Ascending aorta (tissue), 2 donors: ENCODE data around the gene APOL2. TPM values are rescaled to one million over a fixed set of nuclear protein-coding genes. Genes with fewer than 3 reads are reported as not detected.
"Not testable (repeated sequence)": the region's sequence is repeated elsewhere in the genome, so short reads cannot be mapped to it uniquely, and the experiment has no call there.

Experiments used
- DNase-seq, 2 donors: peaks; one replicate each; pipeline ENCODE4 v3.0.0-alpha.2; 2019; ENCODE audit warnings: low spot score in 2 of 2
- H3K27ac ChIP-seq, 2 donors: fragments of 200-600 bp; sonication (generic); one replicate each; pipeline ENCODE4 v1.5.1; 2016 to 2017; ENCODE audit warnings: mild to moderate bottlenecking in 1 of 2
- H3K27me3 ChIP-seq: fragments of 200-600 bp; sonication (generic); one replicate; pipeline ENCODE4 v1.5.1; 2017
- H3K36me3 ChIP-seq, 2 donors: fragments of 200-600 bp; sonication (generic); one replicate each; pipeline ENCODE4 v1.5.1; 2016
- H3K4me1 ChIP-seq, 2 donors: fragments of 200-600 bp; sonication (generic); one replicate each; pipeline ENCODE4 v1.5.1; 2016 to 2017; ENCODE audit warnings: mild to moderate bottlenecking in 1 of 2
- H3K4me3 ChIP-seq, 2 donors: fragments of 200-600 bp; sonication (generic); one replicate each; pipeline ENCODE4 v1.5.1; 2016 to 2017; ENCODE audit warnings: mild to moderate bottlenecking in 1 of 2
- H3K9me3 ChIP-seq, 2 donors: fragments of 200-600 bp; sonication (generic); one replicate each; pipeline ENCODE4 v1.5.1; 2016
- intact Hi-C: fragments of 100-400 bp; cut with DNase I; formaldehyde crosslinking; loops from one replicate; pipeline ENCODE4 v1.15.1; 2023
- total RNA-seq: library from RNA; depleted of rRNA; stranded (reverse); fragments of >200 nt; gene quantifications from one replicate; pipeline ENCODE4 v1.1.0, GENCODE V29; 2016
- TF ChIP-seq, protein P1 (sequence below), 3 experiments: fragments of 200-600 bp in 2 of 3; fragments of 450-650 bp in 1 of 3; sonication (generic) in 2 of 3; IDR thresholded peaks; one replicate each; pipeline ENCODE4 v1.5.1; 2016 to 2019; ENCODE audit warnings: antibody characterized with exemption in 3 of 3, mild to moderate bottlenecking in 1 of 3, moderate library complexity in 1 of 3

Gene APOL2
- total RNA-seq, 1 donor from 2014 or later, result 34.3 TPM

DNA sequence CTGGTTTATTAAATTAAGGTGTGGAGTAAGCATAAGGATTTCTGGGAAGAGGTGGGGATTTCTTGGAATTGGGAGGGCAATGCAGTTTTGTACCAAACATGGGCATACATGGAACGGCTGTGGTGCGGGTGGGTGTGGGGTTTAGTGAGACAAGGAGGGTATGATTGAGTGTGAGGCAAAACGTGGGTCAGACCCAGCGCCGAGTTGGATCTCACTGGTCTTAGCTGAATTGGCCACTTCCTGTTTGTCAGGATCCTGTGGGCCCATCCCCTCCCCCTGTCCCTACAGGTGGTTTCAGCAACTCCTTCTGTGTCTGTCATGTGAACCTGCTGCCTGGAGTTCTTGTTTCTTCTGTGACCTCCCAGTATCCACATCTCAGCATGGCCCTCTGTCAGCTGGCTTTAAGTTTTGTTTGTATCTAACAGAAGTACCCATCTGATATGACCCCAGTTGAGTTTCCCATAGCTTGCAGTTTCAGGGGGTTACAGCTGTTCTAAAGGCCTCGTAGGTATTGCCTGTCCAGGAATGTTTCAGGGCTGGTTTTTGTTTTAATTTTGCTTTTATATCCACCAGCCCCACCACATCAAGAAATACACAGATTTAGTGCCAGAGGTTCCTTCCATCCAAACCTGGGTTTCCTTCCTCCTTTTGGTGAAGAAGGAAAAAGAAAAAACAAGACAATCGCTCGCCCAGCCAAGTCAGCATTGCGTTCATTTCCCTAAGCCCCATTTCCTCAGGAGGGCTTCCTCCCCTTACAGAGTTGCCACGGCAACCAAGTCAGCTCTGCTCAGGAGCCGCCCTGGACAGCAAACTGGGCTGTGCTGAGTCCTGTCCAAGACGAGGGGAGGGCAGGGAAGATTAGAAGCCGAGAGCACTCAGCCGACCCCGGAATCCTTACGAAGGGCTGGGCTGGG lies 19.6 kb upstream of the APOL2 start:
- Histone ChIP-seq H3K27me3 (no peaks in the 10 kb centered on the region), H3K36me3 (peaks cover 0 to 13% of the 10 kb centered on the region in 2 donors), H3K4me1 (peaks cover 0 to 12% of the 10 kb centered on the region in 2 donors), H3K27ac (peak overlapping the region in 1 of 2 donors; percentile 50), H3K9me3 (no peaks in the 10 kb centered on the region), H3K4me3 (no peak overlapping the region)
- intact Hi-C loops, result loop anchor here (5.0 kb wide), 1 partner anchor 57 kb away; the partner anchor contains the start of gene APOL4
- TF ChIP-seq, protein P1, sequence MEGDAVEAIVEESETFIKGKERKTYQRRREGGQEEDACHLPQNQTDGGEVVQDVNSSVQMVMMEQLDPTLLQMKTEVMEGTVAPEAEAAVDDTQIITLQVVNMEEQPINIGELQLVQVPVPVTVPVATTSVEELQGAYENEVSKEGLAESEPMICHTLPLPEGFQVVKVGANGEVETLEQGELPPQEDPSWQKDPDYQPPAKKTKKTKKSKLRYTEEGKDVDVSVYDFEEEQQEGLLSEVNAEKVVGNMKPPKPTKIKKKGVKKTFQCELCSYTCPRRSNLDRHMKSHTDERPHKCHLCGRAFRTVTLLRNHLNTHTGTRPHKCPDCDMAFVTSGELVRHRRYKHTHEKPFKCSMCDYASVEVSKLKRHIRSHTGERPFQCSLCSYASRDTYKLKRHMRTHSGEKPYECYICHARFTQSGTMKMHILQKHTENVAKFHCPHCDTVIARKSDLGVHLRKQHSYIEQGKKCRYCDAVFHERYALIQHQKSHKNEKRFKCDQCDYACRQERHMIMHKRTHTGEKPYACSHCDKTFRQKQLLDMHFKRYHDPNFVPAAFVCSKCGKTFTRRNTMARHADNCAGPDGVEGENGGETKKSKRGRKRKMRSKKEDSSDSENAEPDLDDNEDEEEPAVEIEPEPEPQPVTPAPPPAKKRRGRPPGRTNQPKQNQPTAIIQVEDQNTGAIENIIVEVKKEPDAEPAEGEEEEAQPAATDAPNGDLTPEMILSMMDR (IDR thresholded peaks at IDR 0.05), result no peak
- no peak for DNase-seq

DNA sequence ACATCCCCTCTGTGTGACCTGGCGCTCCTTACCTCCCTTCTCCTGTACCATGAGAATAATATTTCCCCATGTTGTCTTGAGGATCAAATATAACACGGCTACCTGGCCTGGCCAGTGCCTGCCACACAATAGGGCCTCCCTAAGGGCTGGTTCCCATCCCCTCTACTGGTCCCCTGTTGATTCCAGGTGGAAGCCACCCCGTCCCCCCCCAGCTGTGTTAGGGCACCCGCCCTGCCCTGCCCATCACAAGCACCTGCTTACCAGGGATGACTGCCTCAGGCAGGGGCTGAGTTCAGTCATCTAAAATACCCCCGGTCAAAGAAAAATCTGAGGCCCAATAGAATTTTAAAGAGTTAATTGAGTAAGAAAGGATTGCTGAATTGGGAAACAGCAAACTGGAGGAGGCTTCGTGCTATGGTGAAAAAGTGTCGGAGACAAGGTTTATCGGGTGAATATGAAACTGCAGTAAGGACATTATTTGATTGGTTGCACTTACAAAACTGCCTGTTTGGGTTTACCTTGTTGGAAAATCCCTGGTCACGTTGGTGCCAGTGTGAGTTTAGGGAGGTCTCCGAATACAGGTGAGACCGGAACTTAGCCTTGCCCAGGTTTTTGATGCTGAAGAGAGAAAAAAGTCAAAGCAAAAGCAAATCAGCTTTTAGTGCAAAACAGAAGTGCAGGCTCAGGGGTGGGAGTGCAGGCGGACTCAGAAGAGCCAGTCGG lies 18.8 kb upstream of the APOL2 start:
- TF ChIP-seq, protein P1 (IDR thresholded peaks at IDR 0.05), result no peak
- Histone ChIP-seq H3K27me3 (no peaks in the 10 kb centered on the region), H3K4me1 (peaks cover 0 to 21% of the 10 kb centered on the region in 2 donors), H3K27ac (no peak overlapping the region), H3K36me3 (peaks cover 0 to 13% of the 10 kb centered on the region in 2 donors), H3K4me3 (no peak overlapping the region), H3K9me3 (no peaks in the 10 kb centered on the region)
- no peak for DNase-seq
- intact Hi-C loops, result loop anchor here (5.0 kb wide), 1 partner anchor 56 kb away; the partner anchor contains the start of gene APOL4

DNA sequence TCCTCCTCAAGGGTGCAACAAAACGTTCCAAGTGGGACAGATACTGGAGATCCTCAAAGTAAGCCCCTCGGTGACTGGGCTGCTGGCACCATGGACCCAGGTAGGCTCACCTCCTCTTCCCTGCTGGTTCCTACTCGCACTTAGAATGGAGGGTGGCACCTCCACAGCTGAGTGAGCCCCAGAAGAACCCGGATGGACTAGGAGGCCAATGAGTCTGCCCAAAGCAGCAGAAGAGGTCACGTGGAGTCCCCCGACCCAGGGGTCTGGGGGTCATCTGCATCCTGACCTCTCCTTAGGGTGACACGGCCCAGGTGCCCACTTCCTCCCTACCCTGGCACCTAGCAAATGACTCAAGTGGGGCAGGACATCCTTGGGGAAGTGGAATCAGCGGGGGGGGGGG lies 18.0 kb upstream of the APOL2 start:
- TF ChIP-seq, protein P1 (IDR thresholded peaks at IDR 0.05), result no peak
- no peaks in the 10 kb centered on the region for H3K9me3 ChIP-seq
- no peak overlapping the region for H3K27ac ChIP-seq
- DNase-seq, result no peak
- H3K4me1 ChIP-seq, result peaks cover 0 to 22% of the 10 kb centered on the region in 2 donors
- H3K36me3 ChIP-seq, result peaks cover 0 to 13% of the 10 kb centered on the region in 2 donors
- H3K4me3 ChIP-seq, result no peak overlapping the region
- intact Hi-C loops, result loop anchor here (5.0 kb wide), 1 partner anchor 55 kb away; the partner anchor contains the start of gene APOL4
- H3K27me3 ChIP-seq, result no peaks in the 10 kb centered on the region

DNA sequence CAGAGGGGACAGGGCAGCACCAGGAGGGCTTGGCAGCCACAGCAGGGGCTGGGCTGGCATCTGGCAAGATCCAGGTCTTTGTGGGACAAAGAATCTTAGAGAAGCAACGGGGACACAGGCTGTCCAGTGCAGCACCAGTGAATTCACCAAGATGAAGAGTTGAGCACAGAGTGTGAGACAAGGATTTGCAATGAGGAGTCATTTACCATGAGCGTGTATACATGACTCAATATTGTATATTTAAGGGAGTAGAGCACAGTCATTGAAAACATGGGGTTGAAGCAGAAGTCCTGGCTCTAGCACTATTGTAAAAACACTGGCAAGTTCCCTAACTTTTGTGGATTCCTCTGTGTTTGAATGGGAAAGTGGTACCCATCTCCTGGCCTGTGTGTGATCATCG lies 17.2 kb upstream of the APOL2 start:
- H3K4me3 ChIP-seq, result no peak overlapping the region
- H3K9me3 ChIP-seq, result no peaks in the 10 kb centered on the region
- no peaks in the 10 kb centered on the region for H3K27me3 ChIP-seq
- intact Hi-C loops, result loop anchor here (5.0 kb wide), 1 partner anchor 54 kb away; the partner anchor contains the start of gene APOL4
- TF ChIP-seq, protein P1 (IDR thresholded peaks at IDR 0.05), result no peak
- H3K4me1 ChIP-seq, result peaks cover 0 to 22% of the 10 kb centered on the region in 2 donors
- peaks cover 0 to 6% of the 10 kb centered on the region in 2 donors for H3K36me3 ChIP-seq
- H3K27ac ChIP-seq, result no peak overlapping the region
- no peak for DNase-seq

DNA sequence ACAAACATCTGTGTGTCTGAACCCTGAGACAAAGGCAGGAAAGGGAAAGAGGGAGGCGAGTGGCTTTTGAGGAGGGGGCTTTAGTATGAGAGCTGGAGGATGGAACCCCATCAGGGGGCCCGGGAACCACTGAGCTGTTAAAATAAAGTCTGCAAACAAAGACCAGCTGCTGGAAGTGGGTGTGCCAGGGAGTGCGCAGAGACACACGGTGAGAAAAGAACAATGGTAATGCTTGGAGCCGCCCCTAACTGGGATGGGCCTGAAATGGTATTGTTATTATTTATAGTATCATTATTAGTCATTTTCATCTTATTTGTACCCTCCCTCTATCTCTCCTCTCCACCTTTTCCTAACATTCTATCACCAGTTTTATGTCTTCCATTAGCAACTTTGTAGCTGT lies 16.2 kb upstream of the APOL2 start:
- Histone ChIP-seq H3K4me1 (peaks cover 0 to 22% of the 10 kb centered on the region in 2 donors), H3K27ac (peak overlapping the region; percentile 13 to 69)

More for the DNA sequence above, 16.2 kb upstream of the APOL2 start:
- H3K9me3 ChIP-seq, DNase-seq, H3K27me3 ChIP-seq, H3K36me3 ChIP-seq: not testable (repeated sequence)
- intact Hi-C loops, result loop anchor here (5.0 kb wide), 1 partner anchor 53 kb away; the partner anchor contains the start of gene APOL4
- H3K4me3 ChIP-seq, result peak overlapping the region in 1 of 2 donors; percentile 63
